IMR-90 (cell line): Measurements from ENCODE around the gene SLC12A7. TPM values are rescaled to one million over a fixed set of nuclear protein-coding genes. Genes with fewer than 3 reads are reported as not detected.

Source experiments
- ATAC-seq: fragments of 200-7000 bp; cut with Tn5 transposase; 2 replicates; pipeline ENCODE4 v1.9.1; 2020; ENCODE audit warnings: low read depth, mild to moderate bottlenecking, moderate library complexity
- BruUV-seq: library from RNA; stranded (reverse); fragments of 400-500 nt; replicated peaks from 2 replicates; lab custom pipeline; 2021; lab: Mats Ljungman, UMichigan
- CTCF ChIA-PET: fragments of 300-600 bp; formaldehyde crosslinking; extraction: SDS; loops from one replicate; lab custom pipeline; 2021; ENCODE audit warnings: antibody characterized with exemption; lab: Yijun Ruan, JAX
- POLR2A ChIA-PET: fragments of 300-600 bp; sonication (Branson Sonifier 250); formaldehyde crosslinking; loops from one replicate; lab custom pipeline; 2022; ENCODE audit warnings: antibody characterized with exemption; ENCODE audit not compliant: unreplicated experiment; lab: Charles Lee
- DNase-seq: peaks from one replicate; pipeline ENCODE4 v3.0.0; 2013
- H2AFZ ChIP-seq: replicated peaks from 2 replicates; pipeline ENCODE3; 2013; ENCODE audit warnings: low read length, mild to moderate bottlenecking; ENCODE audit not compliant: poor library complexity
- H2AK5ac ChIP-seq: 2 replicates; pipeline ENCODE4 v1.6.1; 2013; ENCODE audit warnings: low read depth, low read length, inconsistent platforms
- H2AK9ac ChIP-seq: replicated peaks from 2 replicates; pipeline ENCODE3; 2013; ENCODE audit warnings: mild to moderate bottlenecking, low read depth, low read length, moderate library complexity; ENCODE audit not compliant: poor library complexity
- H2BK120ac ChIP-seq: 2 replicates; pipeline ENCODE4 v1.6.1; 2013; ENCODE audit warnings: low read depth, low read length, inconsistent platforms
- H2BK15ac ChIP-seq: 3 replicates; pipeline ENCODE4 v1.6.1; 2013; ENCODE audit warnings: low read depth, low read length, inconsistent platforms
- H2BK20ac ChIP-seq: 2 replicates; pipeline ENCODE4 v1.6.1; 2013; ENCODE audit warnings: low read depth, mild to moderate bottlenecking, inconsistent platforms, low read length, moderate library complexity
- H2BK5ac ChIP-seq: 2 replicates; pipeline ENCODE4 v1.6.1; 2013; ENCODE audit warnings: mild to moderate bottlenecking, low read depth, low read length, inconsistent platforms; ENCODE audit not compliant: poor library complexity, severe bottlenecking
- H3K14ac ChIP-seq: replicated peaks from 2 replicates; pipeline ENCODE4 v1.6.1; 2013; ENCODE audit warnings: low read depth, low read length, inconsistent platforms
- H3K18ac ChIP-seq: 2 replicates; pipeline ENCODE4 v1.6.1; 2013; ENCODE audit warnings: low read depth, low read length, control low read depth
- H3K23ac ChIP-seq: 2 replicates; pipeline ENCODE4 v1.6.1; 2013; ENCODE audit warnings: low read depth, low read length, inconsistent platforms
- H3K27ac ChIP-seq: 2 replicates; pipeline ENCODE4 v1.5.1; 2013; ENCODE audit warnings: mild to moderate bottlenecking, control low read depth, low read length; ENCODE audit not compliant: insufficient read depth
- H3K27me3 ChIP-seq: 2 replicates; pipeline ENCODE4 v1.6.1; 2013; ENCODE audit warnings: low read length; ENCODE audit not compliant: control insufficient read depth, insufficient read depth
- H3K36me3 ChIP-seq: 2 replicates; pipeline ENCODE4 v1.6.1; 2013; ENCODE audit warnings: low read length, mixed read lengths; ENCODE audit not compliant: control insufficient read depth, insufficient read depth
- H3K4ac ChIP-seq: 2 replicates; pipeline ENCODE4 v1.6.1; 2013; ENCODE audit warnings: low read depth, low read length, inconsistent platforms
- H3K4me1 ChIP-seq: 2 replicates; pipeline ENCODE4 v1.6.1; 2013; ENCODE audit warnings: low read length, mixed read lengths; ENCODE audit not compliant: control insufficient read depth, insufficient read depth
- H3K4me2 ChIP-seq: 2 replicates; pipeline ENCODE4 v1.6.1; 2013; ENCODE audit warnings: low read depth, mild to moderate bottlenecking, control low read depth, low read length, moderate library complexity
- H3K4me3 ChIP-seq: 2 replicates; pipeline ENCODE4 v1.5.1; 2013; ENCODE audit warnings: low read depth, mild to moderate bottlenecking, control low read depth, low read length, moderate library complexity; ENCODE audit not compliant: insufficient read depth
- H3K56ac ChIP-seq: 2 replicates; pipeline ENCODE4 v1.6.1; 2013; ENCODE audit warnings: low read length, inconsistent platforms; ENCODE audit not compliant: insufficient read depth; ENCODE audit errors: extremely low read depth
- H3K79me1 ChIP-seq, 2 experiments: 2 replicates each; pipeline ENCODE4 v1.6.1; 2013; ENCODE audit warnings: low read length in 2 of 2, inconsistent platforms in 1 of 2, low read depth in 1 of 2
- H3K9ac ChIP-seq: 2 replicates; pipeline ENCODE4 v1.6.1; 2013; ENCODE audit warnings: low read depth, low read length, control low read depth
- H3K9me1 ChIP-seq: 2 replicates; pipeline ENCODE4 v1.6.1; 2013; ENCODE audit warnings: low read length, inconsistent platforms; ENCODE audit not compliant: insufficient read depth
- H3K9me3 ChIP-seq: 2 replicates; pipeline ENCODE4 v1.6.1; 2013; ENCODE audit warnings: low read length; ENCODE audit not compliant: control insufficient read depth, insufficient read depth
- H4K20me1 ChIP-seq: 2 replicates; pipeline ENCODE4 v1.6.1; 2013; ENCODE audit warnings: low read length, inconsistent platforms; ENCODE audit not compliant: insufficient read depth
- H4K5ac ChIP-seq: 2 replicates; pipeline ENCODE4 v1.6.1; 2013; ENCODE audit warnings: mild to moderate bottlenecking, low read depth, low read length, control low read depth
- H4K8ac ChIP-seq, 2 experiments: 2 replicates each; pipeline ENCODE4 v1.6.1; 2013; ENCODE audit warnings: low read depth in 2 of 2, low read length in 2 of 2, control low read depth in 1 of 2, inconsistent platforms in 1 of 2
- H4K91ac ChIP-seq: 2 replicates; pipeline ENCODE4 v1.6.1; 2013; ENCODE audit warnings: low read depth, low read length, inconsistent platforms; ENCODE audit not compliant: insufficient read depth
- BHLHE40 ChIP-seq: fragments of 150-350 bp; IDR thresholded peaks from 2 replicates; pipeline ENCODE4 v1.6.1; 2016; ENCODE audit warnings: mild to moderate bottlenecking, low read depth, low read length
- CEBPB ChIP-seq: IDR thresholded peaks from 2 replicates; pipeline ENCODE4 v1.6.1; 2012; ENCODE audit warnings: low read depth, low read length, improper control_type of control experiment
- CHD1 ChIP-seq: IDR thresholded peaks from 2 replicates; pipeline ENCODE4 v1.6.1; 2012; ENCODE audit warnings: low read depth, low read length, improper control_type of control experiment
- FOS ChIP-seq: fragments of 150-350 bp; IDR thresholded peaks from 2 replicates; pipeline ENCODE4 v1.6.1; 2016; ENCODE audit warnings: low read depth, low read length
- MAFK ChIP-seq: IDR thresholded peaks from 2 replicates; pipeline ENCODE4 v1.6.1; 2012; ENCODE audit warnings: low read depth, low read length, improper control_type of control experiment
- MAZ ChIP-seq: IDR thresholded peaks from 2 replicates; pipeline ENCODE4 v1.6.1; 2012; ENCODE audit warnings: low read depth, mild to moderate bottlenecking, low read length, improper control_type of control experiment, moderate library complexity, borderline replicate concordance
- MXI1 ChIP-seq: IDR thresholded peaks from 2 replicates; pipeline ENCODE4 v1.6.1; 2012; ENCODE audit warnings: low read depth, mild to moderate bottlenecking, low read length, moderate library complexity, borderline replicate concordance
- NFE2L2 ChIP-seq: fragments of 150-350 bp; IDR thresholded peaks from 2 replicates; pipeline ENCODE4 v1.6.1; 2016; ENCODE audit warnings: low read depth, mild to moderate bottlenecking, low read length
- POLR2A ChIP-seq: IDR thresholded peaks from 2 replicates; pipeline ENCODE4 v1.6.1; 2012; ENCODE audit warnings: mild to moderate bottlenecking, low read depth, low read length
- RAD21 ChIP-seq: IDR thresholded peaks from 2 replicates; pipeline ENCODE4 v1.6.1; 2012; ENCODE audit warnings: low read length, improper control_type of control experiment
- RCOR1 ChIP-seq: IDR thresholded peaks from 2 replicates; pipeline ENCODE4 v1.6.1; 2012; ENCODE audit warnings: mild to moderate bottlenecking, low read length, improper control_type of control experiment; ENCODE audit not compliant: insufficient replicate concordance
- RFX5 ChIP-seq: IDR thresholded peaks from 2 replicates; pipeline ENCODE4 v1.8.0; 2012; ENCODE audit warnings: low read depth, mild to moderate bottlenecking, low read length, moderate library complexity
- SMC3 ChIP-seq: fragments of 150-350 bp; IDR thresholded peaks from 2 replicates; pipeline ENCODE4 v1.6.1; 2016; ENCODE audit warnings: low read depth, mild to moderate bottlenecking, antibody characterized with exemption, low read length, moderate library complexity
- WGBS, 2 experiments: methylation state at CpG; one replicate each; pipeline versions ENCODE4 v1.1.5 to v1.1.7; 2013; ENCODE audit warnings: missing lambda C conversion rate in 2 of 2; ENCODE audit not compliant: insufficient read length in 1 of 2; ENCODE audit errors: extremely low coverage in 2 of 2; 5-methylcytosine and 5-hydroxymethylcytosine counted together
- dilution Hi-C: fragments of 300-500 bp; cut with HindIII; formaldehyde crosslinking; loops from one replicate; pipeline ENCODE4 v1.14.3; 2018; ENCODE audit warnings: low sequenced_read_pairs; ENCODE audit not compliant: unreplicated experiment
- in situ Hi-C: fragments of 300-500 bp; cut with MboI; formaldehyde crosslinking; loops from 3 replicates; pipeline ENCODE4 v1.14.3; 2019; ENCODE audit warnings: low sequenced_read_pairs, inconsistent platforms, mixed read lengths
- intact Hi-C: fragments of 100-400 bp; cut with micrococcal nuclease; formaldehyde crosslinking; loops from 2 replicates; pipeline ENCODE4 v1.10.0; 2022
- polyA plus RNA-seq, 3 experiments: library from polyadenylated mRNA; depleted of rRNA; stranded (reverse); fragments of >200 nt; gene quantifications; 2 replicates each; pipeline ENCODE4 v1.2.3, GENCODE V29; 2012; ENCODE audit warnings: low replicate concordance in 1 of 3
- total RNA-seq: library from RNA; depleted of rRNA; stranded (reverse); fragments of >200 nt; gene quantifications from 2 replicates; pipeline ENCODE4 v1.2.3, GENCODE V29; 2012
- TF ChIP-seq, protein P1 (sequence below): fragments of 150-350 bp; IDR thresholded peaks from 2 replicates; pipeline ENCODE4 v1.6.1; 2016; ENCODE audit warnings: low read depth, mild to moderate bottlenecking, low read length, moderate library complexity, borderline replicate concordance

SLC12A7 gene
- total and polyA plus RNA-seq, 2 of the 4 experiments (the other 2 are of a cell fraction), result 3.0 to 6.1 TPM

DNA sequence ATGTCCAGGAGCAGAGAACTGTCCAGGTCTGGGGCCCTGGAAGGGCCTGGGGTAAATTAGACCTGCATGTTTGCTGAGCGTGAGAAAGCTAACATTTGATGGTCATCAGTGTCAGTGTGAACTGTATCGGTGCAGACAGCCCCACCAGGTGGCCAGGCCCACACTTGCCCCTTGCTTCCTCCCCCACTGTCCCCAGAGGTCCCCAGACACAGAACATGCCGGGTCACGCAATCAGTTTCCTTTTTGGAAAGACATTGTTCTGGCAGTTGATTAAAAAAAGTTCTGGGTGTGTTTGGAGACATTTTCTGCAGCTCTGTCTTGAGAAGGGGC lies 101.7 kb downstream of the SLC12A7 start:
- dilution Hi-C loops, result no loop called here
- Histone ChIP-seq H3K27ac (no peak overlapping the region), H3K79me1 (no peaks in the 10 kb centered on the region), H4K20me1 (no peaks in the 10 kb centered on the region), H3K36me3 (no peaks in the 10 kb centered on the region), H2AK5ac (no peak overlapping the region), H2BK20ac (no peak overlapping the region), H2BK5ac (no peak overlapping the region), H4K8ac (no peak overlapping the region), H2AFZ (no peak overlapping the region), H2AK9ac (no peak overlapping the region), H3K4ac (no peak overlapping the region), H3K4me2 (no peak overlapping the region), H3K18ac (no peak overlapping the region), H3K23ac (no peak overlapping the region), H3K9me3 (no peaks in the 10 kb centered on the region), H3K56ac (no peak overlapping the region), H3K9ac (no peak overlapping the region), H3K14ac (no peak overlapping the region), H2BK120ac (no peak overlapping the region), H3K4me1 (no peaks in the 10 kb centered on the region; the same call in 1 of the 2 replicates), H3K4me3 (no peak overlapping the region), H2BK15ac (no peak overlapping the region), H4K5ac (no peak overlapping the region), H4K91ac (no peak overlapping the region), H3K9me1 (no peaks in the 10 kb centered on the region), H3K27me3 (peaks cover 76% of the 10 kb centered on the region)
- CTCF ChIA-PET, result interaction anchor here (1.2 to 2.1 kb wide), 3 partner anchors 12 to 86 kb away, joined by 3 to 6 read pairs (median 4); no protein-coding TSS in a partner anchor
- POLR2A ChIA-PET, result no interaction called here
- BruUV-seq, result no TSS peak
- in situ Hi-C loops, result no loop called here
- 100% methylated on average over 1 of the region's 4 CpGs; no CpG with 5 or more reads in 1 of the 2 experiments for WGBS, 2 experiments
- DNase-seq (no peak), ATAC-seq (no peak)
- no peak for TF ChIP-seq MAFK
- no peak for TF ChIP-seq RFX5
- TF ChIP-seq RAD21, result no peak
- no peak for TF ChIP-seq FOS
- TF ChIP-seq MXI1, result no peak
- no peak for TF ChIP-seq CEBPB
- no peak for TF ChIP-seq RCOR1
- no peak for TF ChIP-seq BHLHE40
- TF ChIP-seq POLR2A, result no peak
- no peak for TF ChIP-seq NFE2L2
- TF ChIP-seq SMC3, result no peak
- TF ChIP-seq MAZ, result no peak
- TF ChIP-seq CHD1, result no peak
- TF ChIP-seq, protein P1, sequence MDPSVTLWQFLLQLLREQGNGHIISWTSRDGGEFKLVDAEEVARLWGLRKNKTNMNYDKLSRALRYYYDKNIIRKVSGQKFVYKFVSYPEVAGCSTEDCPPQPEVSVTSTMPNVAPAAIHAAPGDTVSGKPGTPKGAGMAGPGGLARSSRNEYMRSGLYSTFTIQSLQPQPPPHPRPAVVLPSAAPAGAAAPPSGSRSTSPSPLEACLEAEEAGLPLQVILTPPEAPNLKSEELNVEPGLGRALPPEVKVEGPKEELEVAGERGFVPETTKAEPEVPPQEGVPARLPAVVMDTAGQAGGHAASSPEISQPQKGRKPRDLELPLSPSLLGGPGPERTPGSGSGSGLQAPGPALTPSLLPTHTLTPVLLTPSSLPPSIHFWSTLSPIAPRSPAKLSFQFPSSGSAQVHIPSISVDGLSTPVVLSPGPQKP, result no peak
- intact Hi-C loops, result no loop called here
